Central memory CD4-positive, alpha-beta T cell (primary cell): ENCODE data around the gene OR11L1.

Experiments
- DNase-seq: peaks from one replicate; pipeline ENCODE4 v3.0.0; 2022

Gene OR11L1

DNA sequence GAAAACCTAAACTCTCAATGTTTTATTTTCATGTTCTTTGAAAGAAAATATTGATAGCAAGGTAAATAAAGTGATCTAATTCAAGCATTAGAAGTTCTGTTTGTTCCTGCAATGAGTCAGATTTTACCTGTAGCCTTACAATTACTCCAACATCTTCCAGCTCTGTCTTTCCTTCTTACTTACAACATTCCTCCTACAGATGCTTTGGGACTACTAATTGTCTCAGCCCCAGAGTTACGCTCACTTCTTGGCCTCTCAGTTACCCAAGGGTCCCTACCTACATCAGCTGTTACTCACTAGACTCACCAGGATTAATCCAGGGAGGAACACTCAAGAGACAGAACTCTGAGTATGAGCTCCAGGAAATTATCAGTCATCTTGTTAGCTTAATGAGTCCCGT lies 44.2 kb downstream of the OR11L1 start:
- DNase-seq = no peak
